DMS 273 treated with DMSO at 0.1 percent for 48 hours (cell line): ENCODE data around the gene RXFP2.

Source experiments
- DNase-seq: peaks from one replicate; lab custom pipeline; 2025; lab: John Stamatoyannopoulos, UW

RXFP2 gene

GRCh38 chr13:31767175-31767900 is 28.0 kb downstream of the RXFP2 start:
- DNase-seq = no peak

- no peak for DNase-seq
Measured at GRCh38 chr13:31768351-31768750, 29.0 kb downstream of the RXFP2 start.

DNA sequence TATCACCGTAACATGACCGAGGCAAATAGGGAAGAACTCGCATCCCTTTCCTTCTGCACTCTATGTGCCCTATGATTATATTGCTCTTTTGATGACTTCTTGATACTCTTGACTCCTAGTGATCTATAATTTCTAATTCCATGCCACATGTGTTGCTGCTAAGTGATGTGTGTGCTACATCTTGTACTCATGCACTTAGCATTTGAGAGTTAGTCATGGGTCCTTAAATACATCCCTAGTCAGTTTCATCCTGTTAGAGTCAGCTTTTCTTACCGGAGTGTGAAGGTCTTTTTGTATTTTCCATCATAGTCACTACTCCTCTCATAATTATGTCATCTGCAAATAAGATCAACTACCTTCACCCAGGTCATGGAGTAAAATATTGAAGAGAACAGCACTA is 30.2 kb downstream of the RXFP2 start:
- no peak for DNase-seq

DNA sequence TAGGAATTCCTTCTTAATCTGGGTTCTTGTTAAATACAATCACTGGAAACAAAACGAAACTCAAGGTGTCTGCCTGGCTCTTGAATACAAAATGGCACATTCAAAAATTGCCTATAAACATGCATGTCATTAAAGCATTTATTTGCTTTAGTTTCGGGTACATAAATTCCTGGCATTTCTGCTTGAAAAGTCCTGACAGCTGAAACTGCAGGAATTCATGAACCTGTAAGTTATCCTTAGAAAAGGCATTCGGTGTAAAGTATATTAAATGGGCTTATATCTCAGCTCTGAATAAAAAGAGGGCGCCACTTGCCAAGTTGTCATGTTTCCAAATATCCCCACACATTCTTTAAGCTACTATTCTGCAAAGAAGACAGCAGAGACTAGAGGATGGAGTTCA is 32.9 kb downstream of the RXFP2 start:
- no peak for DNase-seq

DNA sequence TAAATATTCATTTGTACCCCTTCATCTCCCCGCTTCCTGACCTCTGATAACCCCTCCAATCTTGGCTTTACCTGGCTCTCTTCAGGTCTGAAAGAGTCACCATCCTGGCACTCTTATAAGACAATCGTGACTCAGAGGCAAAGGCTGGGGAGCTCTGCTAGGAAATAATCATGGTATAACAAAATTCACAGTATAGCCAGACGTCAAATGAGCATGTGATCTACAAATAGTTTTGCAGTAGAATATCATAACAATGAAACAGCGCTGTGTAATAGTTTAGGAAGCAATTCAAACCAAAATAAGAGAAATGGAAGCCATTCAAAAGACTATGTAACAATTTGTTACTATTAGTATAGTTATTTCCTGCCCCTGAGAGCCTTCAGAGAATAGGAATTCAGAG is 34.2 kb downstream of the RXFP2 start:
- no peak for DNase-seq

GRCh38 chr13:31774186-31774750 is 34.9 kb downstream of the RXFP2 start:
- DNase-seq = no peak

DNA sequence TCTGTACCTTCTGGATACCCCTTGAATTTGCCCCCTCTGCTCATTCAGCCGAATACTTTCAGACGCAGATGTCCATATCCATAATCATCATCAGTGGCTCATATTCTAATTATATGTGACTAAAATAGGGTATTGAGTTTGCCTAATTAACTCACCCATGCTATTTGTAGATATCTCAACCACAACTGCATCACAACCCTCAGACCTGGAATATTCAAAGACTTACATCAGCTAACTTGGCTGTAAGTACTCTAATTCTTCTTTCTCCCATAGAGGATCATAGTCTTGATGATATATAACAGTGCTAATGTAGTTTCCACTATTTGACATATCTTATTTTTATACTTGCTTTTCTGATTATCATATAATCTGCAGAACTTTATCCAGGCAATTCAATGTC is 35.8 kb downstream of the RXFP2 start:
- DNase-seq = no peak

DNA sequence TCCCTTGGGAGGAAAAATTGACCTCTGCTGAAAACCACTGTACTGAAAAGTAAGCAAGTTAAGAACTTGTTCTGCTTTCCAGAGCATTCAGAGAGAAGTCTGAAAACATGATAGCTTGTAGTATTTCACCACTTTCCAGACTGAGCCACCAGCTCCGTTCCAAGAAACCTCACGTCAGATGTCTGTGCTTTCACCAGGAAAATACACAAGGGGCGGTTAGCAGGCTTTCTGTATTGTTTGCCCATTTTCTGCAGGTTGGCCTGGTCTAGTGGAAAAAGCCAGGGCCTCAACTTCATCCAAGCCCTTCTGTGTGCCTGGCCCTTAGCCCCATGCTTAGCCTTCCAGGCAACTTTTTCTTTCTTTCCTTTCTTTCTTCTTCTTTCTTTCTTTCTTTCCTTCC is 36.4 kb downstream of the RXFP2 start:
- no peak for DNase-seq

DNA sequence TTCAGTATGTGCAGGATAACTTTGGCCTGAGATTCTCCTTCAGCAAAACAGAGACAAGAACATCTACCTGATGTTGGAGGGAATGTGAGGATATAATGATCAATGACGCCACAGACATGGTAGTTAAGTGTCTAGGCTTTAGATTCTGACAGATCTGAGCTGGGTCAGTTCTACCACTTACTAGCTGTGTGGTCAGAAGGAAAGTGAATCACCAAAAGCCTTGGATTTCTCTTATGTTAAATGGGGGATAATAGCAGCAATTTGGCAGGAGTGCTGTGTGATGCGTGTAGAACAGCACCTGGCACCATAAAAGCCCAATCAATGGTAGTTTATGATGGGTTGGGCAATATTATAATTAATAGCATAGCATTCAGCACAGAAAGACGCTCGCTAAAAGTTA is 41.7 kb downstream of the RXFP2 start:
- DNase-seq = no peak

DNA sequence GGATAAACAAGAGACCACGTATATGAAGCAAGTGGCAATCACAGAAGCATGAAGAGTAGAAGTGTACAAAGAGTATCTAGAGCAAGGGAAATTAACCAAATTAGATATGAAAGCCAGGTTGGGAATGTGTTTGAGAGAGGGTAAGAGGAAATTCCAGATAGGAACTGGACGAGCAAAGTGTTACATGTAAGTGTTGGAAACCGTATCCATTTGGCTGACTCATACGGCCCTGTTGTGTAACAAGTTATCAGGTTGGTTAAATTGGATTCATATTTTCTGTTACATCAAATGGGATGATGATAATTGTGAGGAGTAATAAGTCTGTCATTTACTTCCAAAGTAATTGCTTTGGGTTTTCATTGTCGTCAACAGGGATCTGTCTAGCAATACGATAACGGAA is 46.7 kb downstream of the RXFP2 start:
- DNase-seq = no peak

DNA sequence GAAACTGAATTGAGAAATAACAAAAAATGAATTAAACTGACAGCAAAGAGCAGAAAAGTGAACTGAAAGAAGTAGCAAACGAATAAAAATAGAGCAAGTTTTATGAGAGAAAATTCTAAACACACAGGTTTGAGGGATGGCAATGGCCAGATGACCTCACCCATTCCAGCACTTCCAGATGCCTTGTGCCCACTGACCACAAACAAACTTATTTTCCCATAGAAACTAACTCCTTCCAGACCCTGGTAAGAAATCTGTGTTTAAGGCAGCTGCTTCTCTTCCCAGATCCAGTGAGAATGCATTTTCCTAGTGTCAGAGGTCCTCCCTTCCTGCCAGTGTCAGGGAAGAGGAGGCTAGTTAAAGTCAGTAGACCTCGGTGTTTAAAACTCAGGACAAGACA is 51.7 kb downstream of the RXFP2 start:
- no peak for DNase-seq

GRCh38 chr13:31793246-31793645 is 53.9 kb downstream of the RXFP2 start:
- no peak for DNase-seq

DNA sequence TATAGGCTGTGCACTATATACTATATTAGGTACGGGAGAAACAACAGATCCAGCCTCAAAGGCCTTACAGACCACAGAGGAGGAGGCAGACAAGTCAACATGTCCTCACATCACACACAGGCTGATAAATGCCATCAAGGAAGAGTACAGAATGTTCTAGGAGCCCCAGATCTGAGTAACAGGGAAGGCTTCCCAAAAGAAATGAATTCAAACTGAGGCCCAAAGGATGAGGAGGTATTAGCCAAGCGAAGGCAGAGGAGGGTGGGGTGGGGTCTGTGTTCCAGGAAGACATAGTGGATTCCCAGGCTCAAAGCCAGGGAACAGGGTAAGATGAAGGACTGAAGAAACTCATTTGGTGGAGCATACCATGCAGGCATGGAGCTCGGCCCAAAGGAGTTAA is 55.1 kb downstream of the RXFP2 start:
- no peak for DNase-seq

DNA sequence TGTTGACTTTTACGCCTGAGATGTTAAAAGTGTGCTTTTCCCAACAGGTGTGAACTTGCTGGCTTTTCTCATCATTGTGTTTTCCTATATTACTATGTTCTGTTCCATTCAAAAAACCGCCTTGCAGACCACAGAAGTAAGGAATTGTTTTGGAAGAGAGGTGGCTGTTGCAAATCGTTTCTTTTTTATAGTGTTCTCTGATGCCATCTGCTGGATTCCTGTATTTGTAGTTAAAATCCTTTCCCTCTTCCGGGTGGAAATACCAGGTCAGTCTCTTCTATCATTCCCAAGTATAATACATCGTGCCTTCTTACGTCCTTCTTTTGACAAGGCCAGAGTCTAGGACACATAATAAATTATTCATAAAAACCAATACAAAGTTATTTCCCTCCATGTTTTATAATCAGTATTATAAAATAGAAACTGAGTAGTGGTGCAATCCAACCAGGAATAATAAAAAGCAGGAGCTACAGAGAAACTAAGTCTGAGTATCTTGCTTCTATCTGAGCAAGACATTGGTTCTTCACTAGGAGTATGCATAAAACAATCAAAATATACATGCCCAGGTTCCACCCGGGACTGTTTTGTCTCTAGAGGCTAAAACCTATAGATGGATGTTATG is 57.9 kb downstream of the RXFP2 start:
- DNase-seq = no peak

DNA sequence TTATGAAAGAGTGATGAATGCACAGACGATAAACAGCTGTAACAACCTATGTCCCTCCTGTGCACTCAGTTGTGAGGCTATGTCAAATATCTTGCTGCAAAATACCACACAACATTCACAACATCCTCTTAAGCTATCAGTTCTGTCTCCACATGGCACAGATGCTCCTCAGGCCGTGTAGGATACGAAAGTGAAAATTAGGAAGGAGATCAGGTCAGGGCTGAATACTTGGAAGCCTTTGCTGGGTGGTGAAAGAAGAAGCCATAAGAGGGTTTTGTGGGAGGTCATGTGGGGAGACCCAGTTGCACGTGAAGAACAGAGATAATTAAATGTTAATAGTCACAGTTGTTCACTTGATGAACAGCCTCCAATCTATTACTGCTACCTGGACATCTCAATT is 58.9 kb downstream of the RXFP2 start:
- DNase-seq = no peak

- DNase-seq = no peak
Measured at GRCh38 chr13:31801088-31801487, 61.8 kb downstream of the RXFP2 start.

DNA sequence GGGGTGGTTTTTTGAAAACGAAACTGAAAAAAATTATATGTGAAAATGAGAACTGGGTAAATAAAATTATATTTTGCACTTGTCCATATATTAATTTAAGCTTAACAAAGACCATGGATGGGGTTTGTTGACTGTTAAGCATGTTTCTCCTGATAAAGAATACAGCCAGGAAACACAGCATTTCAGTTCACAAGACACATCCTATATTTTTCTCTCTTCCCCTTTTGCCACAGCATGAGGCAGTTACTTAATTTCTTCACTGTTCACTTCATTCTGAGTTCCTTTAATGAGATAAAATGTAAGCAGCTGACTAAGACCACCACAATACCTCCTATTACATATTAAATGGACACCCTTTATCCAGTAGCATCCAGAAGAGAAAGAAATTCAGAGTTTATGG is 64.0 kb downstream of the RXFP2 start:
- DNase-seq = no peak

- DNase-seq = no peak
Measured at GRCh38 chr13:31805841-31806240, 66.5 kb downstream of the RXFP2 start.

- DNase-seq = no peak
Measured at GRCh38 chr13:31807090-31807541, 67.8 kb downstream of the RXFP2 start.

- DNase-seq = no peak
Measured at GRCh38 chr13:31814536-31814935, 75.2 kb downstream of the RXFP2 start.

GRCh38 chr13:31815361-31816144 is 76.2 kb downstream of the RXFP2 start:
- DNase-seq = no peak

DNA sequence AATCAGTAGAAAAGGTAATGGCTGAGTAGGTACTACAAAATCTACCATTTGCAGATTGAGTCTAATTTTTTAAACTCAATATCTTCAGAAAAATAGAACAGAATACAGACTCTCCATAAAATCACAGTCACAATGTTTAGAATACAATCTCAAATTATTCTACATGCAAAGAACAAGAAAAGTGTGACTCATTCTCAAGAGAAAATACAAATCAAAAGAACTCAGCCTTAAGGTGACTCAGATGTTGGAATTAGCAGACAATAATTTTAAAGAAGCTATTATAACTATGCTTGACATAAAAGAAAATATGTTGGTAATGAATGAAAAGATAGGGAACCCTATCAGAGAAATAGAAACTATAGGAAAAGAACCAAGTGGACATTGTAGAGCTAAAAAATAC is 78.9 kb downstream of the RXFP2 start:
- no peak for DNase-seq
